Activated CD4-positive, alpha-beta T cell treated with anti-CD3 and anti-CD28 coated beads for 36 hours (primary cell): ENCODE results near the gene ANO10. TPM values are rescaled to one million over a fixed set of nuclear protein-coding genes. Genes with fewer than 3 reads are reported as not detected.
"Not testable (repeated sequence)": the region's sequence is repeated elsewhere in the genome, so short reads cannot be mapped to it uniquely, and the experiment has no call there.

ENCODE experiments used
- ATAC-seq: fragments of 200-7000 bp; cut with Tn5 transposase; one replicate; pipeline ENCODE4 v1.10.0; 2021; ENCODE audit warnings: mild to moderate bottlenecking, moderate library complexity
- CTCF ChIA-PET: fragments of 350-600 bp; sonication (Branson Sonifier 250); formaldehyde crosslinking; loops from one replicate; lab custom pipeline; 2021; ENCODE audit warnings: antibody characterized with exemption; lab: Charles Lee
- POLR2A ChIA-PET: fragments of 350-600 bp; sonication (Branson Sonifier 250); formaldehyde crosslinking; loops from one replicate; lab custom pipeline; 2021; ENCODE audit warnings: antibody characterized with exemption, inconsistent platforms; lab: Charles Lee
- DNase-seq: peaks from one replicate; pipeline ENCODE4 v3.0.0-alpha.2; 2020
- H3K27ac Mint-ChIP-seq: one replicate; pipeline ENCODE4 v1.8.0; 2021; ENCODE audit warnings: mixed read lengths
- H3K27me3 Mint-ChIP-seq: one replicate; pipeline ENCODE4 v1.8.0; 2021; ENCODE audit warnings: mixed read lengths
- H3K36me3 Mint-ChIP-seq: one replicate; pipeline ENCODE4 v1.8.0; 2021; ENCODE audit warnings: low read depth, mixed read lengths
- H3K4me1 Mint-ChIP-seq: one replicate; pipeline ENCODE4 v1.8.0; 2021; ENCODE audit warnings: mixed read lengths
- H3K4me3 Mint-ChIP-seq: one replicate; pipeline ENCODE4 v1.8.0; 2021; ENCODE audit warnings: mild to moderate bottlenecking, moderate library complexity, mixed read lengths
- H3K9me3 Mint-ChIP-seq: one replicate; pipeline ENCODE4 v1.8.0; 2021; ENCODE audit warnings: low read depth, mixed read lengths
- intact Hi-C, 2 experiments: fragments of 100-400 bp; cut with DNase I in 1 of 2; cut with micrococcal nuclease in 1 of 2; formaldehyde crosslinking; loops; one replicate each; pipeline versions ENCODE4 v1.14.2 to v1.15.1; 2022 to 2024; cut with DNase I, micrococcal nuclease
- total RNA-seq, 2 experiments: library from RNA; stranded (reverse); gene quantifications; one replicate each; pipeline ENCODE4 v1.2.3, GENCODE V29; 2021

The ANO10 gene
- total RNA-seq, 2 experiments from 2014 or later = 6.9 to 9.4 TPM

GRCh38 chr3:43606284-43606683 is 15.5 kb downstream of the ANO10 start:
- ATAC-seq (no peak), DNase-seq (no peak)
- intact Hi-C loops = no loop called here
- H3K27me3 Mint-ChIP-seq = no peaks in the 10 kb centered on the region
- no peak overlapping the region for H3K4me3 Mint-ChIP-seq
- H3K27ac Mint-ChIP-seq = no peak overlapping the region
- no peaks in the 10 kb centered on the region for H3K9me3 Mint-ChIP-seq
- no peaks in the 10 kb centered on the region for H3K36me3 Mint-ChIP-seq
- no peaks in the 10 kb centered on the region for H3K4me1 Mint-ChIP-seq
- ChIA-PET POLR2A (no interaction called here), CTCF (interaction anchor here (1.1 kb wide), 1 partner anchor 228 kb away, joined by 3 read pairs; no protein-coding TSS in a partner anchor)

DNA sequence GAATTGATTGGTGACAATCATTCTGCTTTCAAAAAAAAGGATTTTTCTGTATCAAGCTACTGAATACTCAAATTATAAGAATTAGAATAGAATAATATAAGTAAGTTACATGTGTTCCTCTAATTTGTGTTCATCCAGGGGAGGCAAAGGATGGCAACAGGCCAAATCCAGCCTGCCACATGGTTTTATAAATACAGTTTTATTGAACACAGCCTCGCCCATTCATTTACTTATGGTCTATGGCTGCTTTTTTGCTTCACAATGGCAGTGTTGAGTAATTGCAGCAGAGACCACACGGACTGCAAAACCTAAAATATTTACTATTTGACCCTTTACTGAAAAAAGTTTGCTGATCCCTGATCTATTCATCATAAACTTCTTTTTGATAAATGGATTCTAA is 21.9 kb downstream of the ANO10 start:
- H3K27ac Mint-ChIP-seq, ATAC-seq, H3K4me3 Mint-ChIP-seq, intact Hi-C loops, H3K9me3 Mint-ChIP-seq, DNase-seq, POLR2A ChIA-PET, H3K4me1 Mint-ChIP-seq, H3K27me3 Mint-ChIP-seq: not testable (repeated sequence)
- CTCF ChIA-PET = interaction anchor here (0.6 kb wide), 1 partner anchor 1327 kb away, joined by 3 read pairs; no protein-coding TSS in a partner anchor
- H3K36me3 Mint-ChIP-seq = peaks cover 18% of the 10 kb centered on the region

DNA sequence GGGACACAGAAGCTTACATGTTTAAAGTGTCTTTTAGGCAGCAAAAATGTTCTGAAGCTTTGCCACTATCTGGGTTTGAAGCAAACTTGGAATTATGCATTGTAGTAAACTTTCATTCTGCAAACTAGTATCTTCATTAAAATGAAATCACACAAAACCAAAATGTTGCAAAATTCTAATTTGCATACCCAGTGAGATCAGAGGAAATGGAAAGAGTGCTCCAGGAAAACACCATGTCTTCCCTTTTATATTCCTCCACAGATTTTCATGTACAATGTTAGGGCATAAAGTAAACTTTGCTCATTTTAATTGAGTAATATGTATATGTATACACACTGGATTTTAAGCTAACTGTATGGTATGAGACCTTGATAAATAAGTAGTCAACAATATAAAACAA is 23.9 kb downstream of the ANO10 start:
- peaks cover 11% of the 10 kb centered on the region for H3K9me3 Mint-ChIP-seq
- no peaks in the 10 kb centered on the region for H3K27me3 Mint-ChIP-seq
- no peak overlapping the region for H3K27ac Mint-ChIP-seq
- POLR2A ChIA-PET = no interaction called here
- CTCF ChIA-PET = no interaction called here
- peaks cover 31% of the 10 kb centered on the region for H3K36me3 Mint-ChIP-seq
- H3K4me3 Mint-ChIP-seq = no peak overlapping the region
- ATAC-seq (no peak), DNase-seq (no peak)
- intact Hi-C loops = no loop called here
- H3K4me1 Mint-ChIP-seq = no peaks in the 10 kb centered on the region

DNA sequence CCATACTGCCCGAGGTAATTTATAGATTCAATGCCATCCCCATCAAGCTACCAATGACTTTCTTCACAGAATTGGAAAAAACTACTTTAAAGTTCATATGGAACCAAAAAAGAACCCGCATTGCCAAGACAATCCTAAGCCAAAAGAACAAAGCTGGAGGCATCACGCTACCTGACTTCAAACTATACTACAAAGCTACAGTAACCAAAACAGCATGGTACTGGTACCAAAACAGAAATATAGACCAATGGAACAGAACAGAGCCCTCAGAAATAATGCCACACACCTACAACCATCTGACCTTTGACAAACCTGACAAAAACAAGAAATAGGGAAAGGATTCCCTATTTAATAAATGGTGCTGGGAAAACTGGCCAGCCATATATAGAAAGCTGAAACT is 25.6 kb downstream of the ANO10 start:
- H3K27ac Mint-ChIP-seq, CTCF ChIA-PET, intact Hi-C loops, ATAC-seq, H3K4me3 Mint-ChIP-seq, POLR2A ChIA-PET, H3K27me3 Mint-ChIP-seq, H3K4me1 Mint-ChIP-seq, DNase-seq: not testable (repeated sequence)
- H3K9me3 Mint-ChIP-seq = peaks cover 19% of the 10 kb centered on the region
- H3K36me3 Mint-ChIP-seq = peaks cover 45% of the 10 kb centered on the region

GRCh38 chr3:43595280-43595679 is 26.5 kb downstream of the ANO10 start:
- H3K4me3 Mint-ChIP-seq = not testable (repeated sequence)

DNA sequence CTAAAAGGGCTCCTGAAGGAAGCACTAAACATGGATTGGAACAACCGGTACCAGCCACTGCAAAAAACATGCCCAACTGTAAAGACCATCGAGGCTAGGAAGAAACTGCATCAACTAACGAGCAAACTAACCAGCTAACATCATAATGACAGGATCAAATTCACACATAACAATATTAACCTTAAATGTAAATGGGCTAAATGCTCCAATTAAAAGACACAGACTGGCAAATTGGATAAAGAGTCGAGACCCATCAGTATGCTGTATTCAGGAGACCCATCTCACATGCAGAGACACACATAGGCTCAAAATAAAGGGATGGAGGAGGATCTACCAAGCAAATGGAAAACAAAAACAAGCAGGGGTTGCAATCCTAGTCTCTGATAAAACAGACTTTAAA is 28.2 kb downstream of the ANO10 start:
- POLR2A ChIA-PET, H3K27ac Mint-ChIP-seq, H3K4me1 Mint-ChIP-seq, intact Hi-C loops, H3K4me3 Mint-ChIP-seq, ATAC-seq, H3K27me3 Mint-ChIP-seq, CTCF ChIA-PET, DNase-seq: not testable (repeated sequence)
- H3K9me3 Mint-ChIP-seq = peaks cover 25% of the 10 kb centered on the region
- peaks cover 54% of the 10 kb centered on the region for H3K36me3 Mint-ChIP-seq

More at GRCh38 chr3:43595280-43595679, 26.5 kb downstream of the ANO10 start:
- DNase-seq, ATAC-seq, POLR2A ChIA-PET, intact Hi-C loops, H3K4me1 Mint-ChIP-seq, H3K27me3 Mint-ChIP-seq, H3K27ac Mint-ChIP-seq, CTCF ChIA-PET: not testable (repeated sequence)
- Mint-ChIP-seq H3K36me3 (peaks cover 53% of the 10 kb centered on the region), H3K9me3 (peaks cover 25% of the 10 kb centered on the region)

- DNase-seq, ATAC-seq, H3K27me3 Mint-ChIP-seq, POLR2A ChIA-PET, intact Hi-C loops, CTCF ChIA-PET, H3K4me3 Mint-ChIP-seq, H3K4me1 Mint-ChIP-seq, H3K27ac Mint-ChIP-seq: not testable (repeated sequence)
- peaks cover 51% of the 10 kb centered on the region for H3K36me3 Mint-ChIP-seq
- H3K9me3 Mint-ChIP-seq = peaks cover 25% of the 10 kb centered on the region
Measured at GRCh38 chr3:43591866-43592265, 29.9 kb downstream of the ANO10 start.

- Mint-ChIP-seq H3K9me3 (peaks cover 10% of the 10 kb centered on the region), H3K36me3 (peaks cover 17% of the 10 kb centered on the region), H3K4me3 (no peak overlapping the region), H3K4me1 (peaks cover 16% of the 10 kb centered on the region), H3K27ac (no peak overlapping the region), H3K27me3 (no peaks in the 10 kb centered on the region)
- POLR2A ChIA-PET = no interaction called here
- intact Hi-C loops = no loop called here
- no peak for ATAC-seq
- CTCF ChIA-PET = interaction anchor here (1.5 kb wide), 1 partner anchor 29 kb away, joined by 3 read pairs; no protein-coding TSS in a partner anchor
- no peak for DNase-seq
Measured at GRCh38 chr3:43587303-43587702, 34.5 kb downstream of the ANO10 start.

DNA sequence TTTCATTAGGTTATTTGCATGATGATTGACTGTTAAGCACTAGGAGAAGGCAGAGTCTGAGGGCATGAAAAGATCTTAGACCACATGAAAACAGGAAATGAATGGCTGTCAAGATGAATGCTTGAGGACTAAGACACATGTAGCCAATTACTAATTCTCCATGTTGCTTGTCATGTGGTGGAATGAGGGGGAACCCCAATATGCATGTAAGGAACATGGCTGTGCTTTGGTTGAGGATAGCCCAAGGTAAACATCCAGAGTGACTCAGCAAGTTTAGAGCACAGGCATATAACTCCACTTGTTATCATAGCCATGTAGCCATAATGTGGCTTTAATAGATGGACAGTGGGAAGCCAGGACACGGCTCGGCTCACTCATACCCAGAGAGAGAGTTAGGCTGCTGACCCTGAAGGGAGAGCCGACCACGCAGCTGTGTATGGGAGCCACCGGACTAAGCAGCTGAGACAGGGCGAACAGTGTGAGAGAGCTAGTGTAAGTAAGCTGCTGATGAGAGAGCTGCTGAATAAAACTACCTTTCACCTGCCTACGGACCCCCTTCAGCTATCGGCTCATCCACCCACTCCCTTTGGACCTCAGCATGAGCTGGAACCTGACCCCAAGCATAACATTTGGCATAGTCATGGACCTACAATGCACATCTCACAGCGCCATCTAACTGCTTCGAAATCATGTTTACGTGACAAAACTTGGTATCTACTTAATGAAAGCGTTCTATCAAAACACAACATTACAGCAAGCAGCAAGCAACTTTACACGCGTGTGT is 37.6 kb downstream of the ANO10 start:
- H3K4me3 Mint-ChIP-seq = no peak overlapping the region

GRCh38 chr3:43583481-43583880 is 38.3 kb downstream of the ANO10 start:
- Mint-ChIP-seq H3K4me3 (no peak overlapping the region), H3K27ac (no peak overlapping the region), H3K9me3 (no peaks in the 10 kb centered on the region), H3K27me3 (no peaks in the 10 kb centered on the region), H3K4me1 (peaks cover 16% of the 10 kb centered on the region), H3K36me3 (no peaks in the 10 kb centered on the region)
- DNase-seq (peak; percentile 26), ATAC-seq (no peak)
- POLR2A ChIA-PET = interaction anchor here (0.6 kb wide), 2 partner anchors 272 to 294 kb away, joined by 3 to 4 read pairs; no protein-coding TSS in a partner anchor
- CTCF ChIA-PET = interaction anchor here (0.6 kb wide), 1 partner anchor 1321 kb away, joined by 3 read pairs; no protein-coding TSS in a partner anchor
- intact Hi-C loops = no loop called here

More for the DNA sequence above, 37.6 kb downstream of the ANO10 start:
- DNase-seq = peak; percentile 20
- no peaks in the 10 kb centered on the region for H3K27me3 Mint-ChIP-seq
- CTCF ChIA-PET = no interaction called here
- no peaks in the 10 kb centered on the region for H3K36me3 Mint-ChIP-seq
- peak; percentile 86 for ATAC-seq
- intact Hi-C loops = no loop called here
- H3K9me3 Mint-ChIP-seq = no peaks in the 10 kb centered on the region
- H3K4me1 Mint-ChIP-seq = peaks cover 16% of the 10 kb centered on the region
- POLR2A ChIA-PET = no interaction called here
- H3K27ac Mint-ChIP-seq = no peak overlapping the region

GRCh38 chr3:43582866-43583265 is 38.9 kb downstream of the ANO10 start:
- Mint-ChIP-seq H3K27ac (no peak overlapping the region), H3K4me1 (peaks cover 16% of the 10 kb centered on the region), H3K9me3 (no peaks in the 10 kb centered on the region), H3K27me3 (no peaks in the 10 kb centered on the region), H3K36me3 (no peaks in the 10 kb centered on the region), H3K4me3 (no peak overlapping the region)
- ChIA-PET CTCF (interaction anchor here (0.6 kb wide), 1 partner anchor 1320 kb away, joined by 3 read pairs; no protein-coding TSS in a partner anchor), POLR2A (interaction anchor here (0.6 kb wide), 2 partner anchors 273 to 293 kb away, joined by 3 to 4 read pairs; no protein-coding TSS in a partner anchor)
- no peak for DNase-seq
- intact Hi-C loops = no loop called here
- ATAC-seq = no peak

DNA sequence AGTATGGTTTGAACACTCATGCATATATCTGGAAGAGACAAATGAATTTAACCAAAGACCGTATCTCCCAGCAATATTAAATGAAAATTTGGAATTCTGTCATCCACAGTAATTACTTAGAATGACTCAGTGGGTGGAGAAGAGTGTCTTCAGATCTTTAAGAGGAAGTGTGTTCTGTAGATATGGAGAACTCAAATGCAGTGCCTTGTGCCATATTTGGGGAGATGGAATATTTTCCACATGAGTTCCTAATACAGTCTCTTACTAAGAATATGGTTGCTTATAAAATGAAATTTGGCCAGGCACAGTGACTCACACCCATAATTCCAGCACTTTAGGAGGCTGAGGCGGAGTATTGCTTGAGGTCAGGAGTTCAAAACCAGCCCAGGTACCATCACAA is 40.5 kb downstream of the ANO10 start:
- Mint-ChIP-seq H3K27ac (no peak overlapping the region), H3K4me1 (peaks cover 16% of the 10 kb centered on the region), H3K27me3 (no peaks in the 10 kb centered on the region), H3K36me3 (peaks cover 6% of the 10 kb centered on the region), H3K4me3 (no peak overlapping the region), H3K9me3 (no peaks in the 10 kb centered on the region)
- ATAC-seq (no peak), DNase-seq (no peak)
- intact Hi-C loops = no loop called here
- CTCF ChIA-PET = no interaction called here
- POLR2A ChIA-PET = interaction anchor here (0.5 kb wide), 1 partner anchor 449 kb away, joined by 3 read pairs; no protein-coding TSS in a partner anchor
